ENCODE data around the gene ETV3. TPM values are rescaled to one million over a fixed set of nuclear protein-coding genes. Genes with fewer than 3 reads are reported as not detected.
A peak's percentile ranks its signal among the peaks of the same experiment; 100 is the strongest.

The ETV3 gene
- total and polyA plus RNA-seq, 2 of the 8 experiments (the other 6 are each of a cell fraction or from before 2014, with no cell fraction given), result 6.0 to 23.8 TPM

DNA sequence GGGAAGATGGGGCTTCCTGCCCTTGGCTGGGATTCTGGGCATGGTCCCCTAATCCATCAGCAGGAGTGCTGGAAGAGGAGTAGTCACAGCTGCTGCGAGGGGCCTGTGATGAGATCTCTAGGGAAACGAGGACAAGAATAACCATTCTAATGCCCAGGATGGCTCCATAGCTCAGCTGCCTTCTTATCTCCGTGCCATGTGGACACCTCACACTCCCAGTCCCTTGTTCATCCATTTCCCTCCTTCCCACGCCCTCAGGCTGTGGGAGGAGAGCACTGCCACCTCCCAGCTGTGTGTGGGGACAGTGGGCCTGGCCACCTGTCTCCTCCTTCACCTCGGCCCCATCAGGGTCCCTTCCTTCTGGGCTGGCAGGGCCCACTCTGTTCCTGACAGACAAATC is 16.1 kb upstream of the ETV3 start:
- H3K9me3 ChIP-seq (ENCODE audit: insufficient read depth in 2 of 2, low read depth in 1 of 2, low read length in 1 of 2), result no peaks in the 10 kb centered on the region
- H3K36me3 ChIP-seq (ENCODE audit: control insufficient read depth in 2 of 4, insufficient read depth in 4 of 4, low read length in 3 of 4), result no peaks in the 10 kb centered on the region
- no peak overlapping the region; the same call in 1 of the 2 replicates for H4K8ac ChIP-seq (ENCODE audit: extremely low read depth, insufficient read depth, low read length)
- peaks cover 2% of the 10 kb centered on the region; the same call in 1 of the 2 replicates for H3K23me2 ChIP-seq (ENCODE audit: low read depth, low read length)
- no peak overlapping the region for H3K27ac ChIP-seq (ENCODE audit: low read depth, low read length)
- no peaks in the 10 kb centered on the region for H3K79me1 ChIP-seq (ENCODE audit: low read depth, low read length)
- no peak overlapping the region for H3K4me3 ChIP-seq (ENCODE audit: extremely low read depth in 1 of 4, insufficient read depth in 2 of 4, low read depth in 3 of 4, low read length in 4 of 4)
- no peak overlapping the region for H3K56ac ChIP-seq (replicated peaks; ENCODE audit: insufficient read length, low read depth, low read length)
- 0 out of 2 replicates have a peak overlapping the region, but pooled peaks have one; percentile 27 for H2BK20ac ChIP-seq (ENCODE audit: low read length)
- H2BK15ac ChIP-seq (ENCODE audit: low read length), result 0 out of 2 replicates have a peak overlapping the region, but pooled peaks have one; percentile 6
- H3K4ac ChIP-seq (replicated peaks; ENCODE audit: insufficient read length, low read depth, low read length), result no peak overlapping the region
- ChIA-PET CTCF (ENCODE audit: partially characterized antibody) (interaction anchor here (1.2 to 9.4 kb wide), 13 partner anchors 10 to 126 kb away, joined by 3 to 218 read pairs (median 6); partner anchors contain the start of genes ETV3 and ETV3L), POLR2A (ENCODE audit: partially characterized antibody) (interaction anchor here (0.8 to 7.5 kb wide), 6 partner anchors 15 to 64 kb away, joined by 3 to 70 read pairs (median 4); partner anchors contain the start of gene ETV3)
- H4K20me1 ChIP-seq (replicated peaks in 1 of 2; ENCODE audit: control insufficient read depth in 1 of 2, insufficient read depth in 2 of 2, low read length in 2 of 2), result no peaks in the 10 kb centered on the region
- no peak for FAIRE-seq
- 75% methylated on average over 3 of the region's 5 CpGs; no CpG with 5 or more reads in 1 of the 2 experiments for WGBS, 2 experiments (ENCODE audit: extremely low coverage in 1 of 2, insufficient coverage in 1 of 2, insufficient read length in 1 of 2, insufficient replicate concordance in 2 of 2, low coverage in 1 of 2, low lambda C conversion rate in 2 of 2, missing lambda C conversion rate in 1 of 2)
- no peak overlapping the region for H3K23ac ChIP-seq (ENCODE audit: insufficient read length)
- H4K5ac ChIP-seq (ENCODE audit: insufficient read length, low read depth, low read length), result no peak overlapping the region
- H2BK12ac ChIP-seq (ENCODE audit: low read depth, low read length), result no peak overlapping the region
- H2BK120ac ChIP-seq (replicated peaks; ENCODE audit: low read depth, low read length), result no peak overlapping the region
- H3K9ac ChIP-seq (replicated peaks in 1 of 4; ENCODE audit: extremely low read depth in 1 of 4, low read depth in 3 of 4, low read length in 3 of 4), result no peak overlapping the region
- TF ChIP-seq CBX5 (IDR thresholded peaks at IDR 0.05; ENCODE audit: low read depth, low read length) (no peak), RXRA (IDR thresholded peaks at IDR 0.05; ENCODE audit: insufficient read depth, low read depth, low read length) (no peak), ZNF274 (IDR thresholded peaks at IDR 0.05; ENCODE audit: borderline replicate concordance, extremely low read depth, low read length) (no peak), HDAC6 (IDR thresholded peaks at IDR 0.05; ENCODE audit: low read depth, low read length) (no peak)
- 0 out of 2 replicates have a peak overlapping the region, but pooled peaks have one; percentile 43 for H2AK5ac ChIP-seq (ENCODE audit: low read depth, low read length)
- H3K79me2 ChIP-seq (ENCODE audit: control insufficient read depth in 1 of 2, insufficient read depth in 2 of 2, low read length in 2 of 2), result no peaks in the 10 kb centered on the region
- no peak overlapping the region; the same call in 1 of the 2 replicates for H2BK5ac ChIP-seq (ENCODE audit: low read depth, low read length)
- no peak overlapping the region for H3K4me2 ChIP-seq (ENCODE audit: insufficient read depth in 1 of 2, low read depth in 2 of 2, low read length in 2 of 2)
- H2AFZ ChIP-seq (ENCODE audit: low read length), result no peak overlapping the region
- H4K91ac ChIP-seq (replicated peaks; ENCODE audit: insufficient read length, low read length), result no peak overlapping the region
- DNase-seq (ENCODE audit: low read depth in 1 of 2, low spot score in 2 of 2), result no peak
- no peak overlapping the region for H3K18ac ChIP-seq (ENCODE audit: extremely low read depth, low read length)
- H3K4me1 ChIP-seq (replicated peaks in 1 of 4; ENCODE audit: control insufficient read depth in 3 of 4, insufficient read depth in 4 of 4, low read length in 3 of 4), result peaks cover 0 to 10% (median 6%) of the 10 kb centered on the region in 4 experiments; a peak in 6 of 7 replicates
- H3K27me3 ChIP-seq (replicated peaks in 1 of 4; ENCODE audit: control insufficient read depth in 3 of 4, extremely low read depth in 1 of 4, insufficient read depth in 3 of 4, low read length in 3 of 4), result no peaks in the 10 kb centered on the region; a peak in 1 of 7 replicates
- H3K14ac ChIP-seq (ENCODE audit: insufficient read length), result no peak overlapping the region

Data from H1 (cell line).